NCI-H2227 (cell line): ENCODE measurements around the gene ZNF423.

ENCODE experiments used
- DNase-seq: peaks from one replicate; lab custom pipeline; 2025; ENCODE audit not compliant: unreplicated experiment; lab: John Stamatoyannopoulos, UW

ZNF423 gene

DNA sequence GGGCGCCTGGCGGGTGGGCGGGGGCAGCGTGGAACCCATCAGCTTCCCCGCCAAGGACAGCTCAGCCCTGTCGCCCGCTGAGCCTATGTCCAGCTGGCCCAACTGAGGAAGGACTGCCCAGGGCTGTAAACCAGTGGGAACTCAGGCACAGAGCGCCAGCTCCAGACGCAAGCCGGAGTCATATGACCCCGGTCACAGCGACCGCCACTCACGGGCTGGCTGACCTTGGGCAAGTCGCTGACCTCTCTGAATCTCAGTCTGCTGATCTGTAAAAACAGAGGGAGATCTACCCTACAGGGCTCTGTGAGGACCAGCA, 312.3 kb downstream of the ZNF423 start:
- no peak for DNase-seq

- DNase-seq: no peak
Measured at GRCh38 chr16:49542946-49543630, 312.8 kb downstream of the ZNF423 start.

GRCh38 chr16:49542391-49542891, 313.5 kb downstream of the ZNF423 start:
- DNase-seq: no peak

- no peak for DNase-seq
Measured at GRCh38 chr16:49540836-49541235, 315.1 kb downstream of the ZNF423 start.

DNA sequence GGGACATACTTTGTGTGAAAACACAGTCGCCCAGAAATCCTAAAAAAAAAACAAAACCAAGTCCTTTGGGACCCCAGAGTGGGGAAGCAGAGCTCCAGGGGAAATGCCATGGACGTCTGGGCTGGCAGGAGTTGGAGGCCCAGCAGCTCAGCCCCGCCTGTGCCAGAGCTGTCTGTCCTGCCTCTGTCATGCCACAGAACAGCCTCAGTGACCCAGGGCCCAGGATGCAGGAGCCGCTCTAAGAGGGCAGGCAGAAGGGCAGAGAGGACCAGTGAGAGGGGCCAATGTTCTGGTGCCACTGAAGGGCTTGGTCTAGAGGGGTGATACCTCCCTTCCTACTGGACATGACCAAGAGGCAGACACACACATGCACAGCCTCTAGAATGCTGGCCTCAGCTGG, 316.2 kb downstream of the ZNF423 start:
- DNase-seq: no peak

GRCh38 chr16:49537924-49538459, 317.9 kb downstream of the ZNF423 start:
- DNase-seq: no peak

DNA sequence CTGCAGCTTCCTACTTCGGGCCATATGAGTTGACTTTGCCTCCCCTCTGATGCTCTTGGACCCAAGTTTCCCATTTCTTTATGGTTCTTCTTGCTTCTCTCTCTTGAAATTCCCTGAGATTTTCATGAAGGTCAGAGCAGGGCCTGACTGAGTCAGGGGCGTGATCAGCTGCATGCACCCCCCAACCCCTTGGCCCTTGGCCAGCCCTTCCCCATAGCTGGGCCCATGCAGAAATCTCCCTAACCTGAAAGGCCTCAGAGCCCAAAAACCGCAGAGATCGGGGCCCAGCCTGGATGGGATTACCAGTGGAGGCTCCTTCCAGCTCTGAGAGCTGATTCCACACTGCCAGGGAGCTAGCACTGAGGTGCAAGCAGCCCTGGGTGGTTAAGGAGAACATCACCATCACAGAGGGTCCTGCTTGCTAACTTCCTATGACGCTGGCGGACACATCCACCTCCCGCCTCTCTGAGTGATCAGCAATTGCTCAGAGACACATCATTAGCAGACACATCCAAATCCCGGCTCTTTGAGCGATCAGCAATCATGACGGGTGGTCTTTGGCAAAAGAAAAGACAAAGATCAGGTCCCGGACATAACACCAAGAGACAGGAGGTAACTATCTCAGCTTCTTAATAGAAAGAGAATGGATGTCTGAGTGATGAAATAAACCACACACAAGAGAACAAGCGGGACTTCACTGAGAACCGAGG, 320.9 kb downstream of the ZNF423 start:
- no peak for DNase-seq

GRCh38 chr16:49533422-49533821, 322.5 kb downstream of the ZNF423 start:
- no peak for DNase-seq

DNA sequence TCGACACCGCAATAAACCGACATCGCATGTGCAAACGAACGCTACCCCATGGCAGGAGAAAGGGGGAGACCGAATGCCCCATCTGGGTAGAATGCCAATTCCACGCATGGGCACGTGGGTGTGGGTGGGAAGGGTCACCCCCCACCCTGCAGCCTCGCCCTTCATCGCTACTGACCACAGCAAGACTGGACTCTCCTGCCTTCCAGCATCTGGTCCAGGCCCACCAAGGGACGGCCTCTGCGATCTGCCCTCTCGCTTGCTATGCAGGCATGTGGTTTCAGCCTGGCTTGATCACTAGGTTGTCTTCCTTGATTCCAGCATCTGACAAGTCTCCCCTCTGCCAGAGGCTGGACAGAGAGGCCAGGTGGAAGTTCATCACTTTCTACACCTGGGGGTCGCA, 323.0 kb downstream of the ZNF423 start:
- no peak for DNase-seq

DNA sequence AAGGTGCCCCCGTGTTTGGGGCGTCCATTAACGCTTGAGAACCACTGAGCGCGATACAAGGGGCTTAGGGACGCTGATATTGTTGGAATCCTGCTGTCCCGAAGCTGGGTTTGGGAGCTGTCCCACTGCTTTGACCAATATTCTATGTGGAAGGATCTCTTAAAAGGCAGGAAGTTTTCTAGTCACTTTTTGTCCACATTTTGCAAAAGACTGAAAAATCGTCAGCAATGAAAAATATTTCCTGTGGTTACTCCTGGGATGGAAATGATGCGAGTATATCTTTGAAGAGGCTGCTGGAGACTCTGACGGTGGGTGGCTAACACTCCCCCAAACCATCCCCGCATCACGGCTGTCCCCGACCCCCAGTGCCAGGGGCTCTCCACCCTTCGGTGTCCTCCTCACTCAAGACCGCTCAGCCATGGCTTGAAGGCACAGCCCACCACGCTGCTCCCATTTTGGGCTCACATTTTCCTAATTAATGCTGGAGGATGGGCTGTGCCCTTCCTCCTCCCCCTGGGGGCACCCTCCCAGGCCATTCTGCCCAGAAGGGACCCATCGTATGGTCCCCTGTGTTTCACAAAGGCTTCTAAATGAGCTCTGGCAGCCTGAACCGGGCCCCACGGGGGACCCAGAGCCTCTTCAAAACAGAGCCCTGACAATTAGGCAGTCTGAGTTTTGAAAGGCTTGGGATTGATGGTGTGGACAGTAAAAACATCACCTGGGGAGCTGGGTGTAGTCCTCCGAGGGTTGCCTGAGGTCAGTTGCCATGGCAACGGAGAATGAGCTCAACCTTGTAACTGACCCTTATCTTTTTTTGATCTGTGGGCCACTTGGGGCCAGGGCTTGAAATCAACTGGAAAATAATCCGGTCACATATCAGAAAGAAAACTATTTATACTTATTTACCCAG, 323.7 kb downstream of the ZNF423 start:
- DNase-seq: peak; percentile 47

GRCh38 chr16:49531425-49531824, 324.5 kb downstream of the ZNF423 start:
- DNase-seq: no peak

DNA sequence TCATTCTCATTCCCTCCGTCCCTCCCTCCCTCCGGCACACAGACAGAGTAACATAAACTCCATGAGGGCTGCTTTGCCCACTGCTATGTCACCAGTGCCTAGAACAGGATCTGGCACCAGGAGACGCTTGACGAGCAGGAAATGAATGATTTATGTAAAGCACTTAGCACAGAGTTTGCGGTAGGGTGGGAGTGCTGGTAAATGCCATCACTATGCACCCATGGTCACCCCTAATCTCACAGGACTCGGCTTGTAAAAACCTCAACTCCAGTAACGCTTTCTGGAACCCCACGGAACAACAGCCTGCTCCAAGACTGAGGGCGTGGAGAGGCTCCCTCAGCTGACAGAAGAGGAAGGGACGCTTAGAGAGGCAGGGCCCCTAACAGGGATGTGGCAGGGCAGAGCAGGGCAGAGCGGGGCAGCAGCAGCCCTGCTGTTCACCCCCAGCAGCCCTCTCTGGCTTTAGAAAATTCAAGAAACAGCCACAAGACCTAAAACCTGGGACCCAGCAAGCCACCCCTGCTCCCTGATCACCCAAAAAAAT, 325.4 kb downstream of the ZNF423 start:
- no peak for DNase-seq

DNA sequence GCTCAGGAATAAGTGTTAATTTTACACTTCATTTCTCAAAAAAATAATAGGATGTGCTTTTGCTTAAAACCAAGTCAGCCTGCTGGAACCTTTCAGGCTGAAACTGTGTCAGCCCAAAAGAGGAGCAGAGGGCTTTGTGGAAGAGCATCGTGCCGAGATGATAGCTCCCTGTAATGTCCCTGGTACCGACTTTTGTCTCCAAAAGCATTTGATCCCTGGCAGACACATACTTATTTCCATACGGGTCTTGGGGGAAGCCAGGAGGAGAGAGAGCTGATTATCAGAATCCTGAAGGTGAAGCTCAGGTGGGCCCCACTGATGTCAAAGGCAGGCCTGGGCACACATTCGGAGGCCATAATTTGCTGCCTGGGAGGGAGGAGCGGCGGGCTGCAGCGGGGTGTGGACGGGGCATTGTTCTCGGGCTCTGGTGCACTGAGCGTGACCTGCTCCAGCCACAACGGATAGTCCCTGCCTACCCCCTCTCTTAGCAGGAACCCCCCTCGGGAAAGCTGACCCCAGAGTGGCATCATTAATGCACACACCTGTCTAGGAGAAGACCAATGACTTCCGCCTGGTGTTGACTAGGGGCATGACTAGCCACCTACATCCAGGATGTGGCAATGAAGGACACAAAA, 326.4 kb downstream of the ZNF423 start:
- peak; percentile 9 for DNase-seq

DNA sequence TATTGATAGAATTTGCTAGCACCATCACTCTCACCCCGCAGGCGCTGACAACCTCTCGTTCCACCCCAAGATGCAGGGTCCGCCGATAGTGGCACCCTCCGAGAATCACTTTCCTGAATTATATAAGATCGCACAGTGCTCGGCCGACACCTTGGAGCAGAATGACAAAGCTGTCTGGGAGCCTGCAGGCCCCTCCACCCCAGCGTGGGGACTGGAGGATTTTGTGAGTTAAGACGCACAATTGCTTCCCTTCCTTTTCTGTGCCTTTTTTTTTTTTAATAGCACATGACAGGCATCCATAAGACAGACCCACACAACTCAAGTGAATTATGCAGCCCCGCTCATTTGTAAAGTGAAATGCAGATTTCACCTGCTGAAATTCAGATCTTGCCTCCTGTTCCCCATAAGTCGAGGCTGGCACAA, 327.0 kb downstream of the ZNF423 start:
- DNase-seq: no peak

DNA sequence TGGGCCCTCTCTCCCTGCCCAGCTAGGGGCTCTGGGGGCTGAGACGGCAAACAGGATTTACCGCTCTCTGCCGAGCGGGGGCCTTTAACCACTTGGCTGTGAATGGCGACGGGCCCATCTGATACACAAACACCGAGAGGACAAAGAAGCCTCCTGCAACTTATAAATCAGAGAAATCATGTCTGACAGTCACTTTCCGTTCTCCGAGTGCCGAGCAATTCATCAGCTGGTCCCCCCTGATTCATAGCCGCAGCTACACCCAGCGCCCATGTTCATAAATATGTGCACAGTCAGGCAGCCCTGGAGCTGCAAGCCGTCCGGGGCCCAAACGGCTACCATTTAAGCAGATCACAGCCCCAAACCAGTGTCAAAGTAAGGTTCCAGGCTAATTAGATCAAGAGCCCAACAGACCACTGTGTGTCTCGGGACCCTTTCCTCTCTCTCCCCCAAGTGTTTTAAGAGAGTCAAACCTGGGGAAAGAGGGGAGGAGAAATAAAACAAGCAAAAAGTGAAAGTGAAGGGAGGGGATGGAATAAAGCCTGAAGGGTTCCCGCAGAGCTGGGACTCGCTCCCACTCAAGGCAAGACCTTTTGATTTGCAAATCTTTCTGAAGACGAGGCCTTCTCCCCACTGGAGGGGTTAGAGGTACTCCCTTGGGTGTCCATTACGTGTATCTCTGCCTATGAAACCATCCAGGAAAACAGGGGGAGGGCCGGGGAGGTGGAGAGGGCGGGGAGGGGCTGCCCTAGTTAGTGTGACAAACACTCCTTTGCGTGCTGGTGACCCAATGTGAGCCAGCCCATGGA, 327.6 kb downstream of the ZNF423 start:
- peak; percentile 24 for DNase-seq

DNA sequence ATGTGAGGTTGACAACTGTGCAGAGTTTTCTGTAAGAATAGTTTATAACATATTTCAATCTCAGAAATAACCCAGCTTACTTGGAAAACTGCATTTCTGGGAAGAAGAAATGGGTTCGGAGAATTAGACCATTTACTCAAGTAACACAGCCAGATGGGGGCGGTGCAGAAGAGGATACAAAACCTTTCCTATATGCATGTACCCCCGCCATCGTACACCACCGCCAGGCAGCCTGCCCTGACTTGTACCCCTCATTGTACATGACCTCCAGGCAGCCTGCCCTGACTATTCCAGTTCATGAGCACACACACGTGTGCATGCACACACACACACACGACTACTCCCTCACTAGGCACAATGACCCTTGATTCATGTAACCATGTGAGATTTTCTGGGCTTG, 328.3 kb downstream of the ZNF423 start:
- DNase-seq: no peak

DNA sequence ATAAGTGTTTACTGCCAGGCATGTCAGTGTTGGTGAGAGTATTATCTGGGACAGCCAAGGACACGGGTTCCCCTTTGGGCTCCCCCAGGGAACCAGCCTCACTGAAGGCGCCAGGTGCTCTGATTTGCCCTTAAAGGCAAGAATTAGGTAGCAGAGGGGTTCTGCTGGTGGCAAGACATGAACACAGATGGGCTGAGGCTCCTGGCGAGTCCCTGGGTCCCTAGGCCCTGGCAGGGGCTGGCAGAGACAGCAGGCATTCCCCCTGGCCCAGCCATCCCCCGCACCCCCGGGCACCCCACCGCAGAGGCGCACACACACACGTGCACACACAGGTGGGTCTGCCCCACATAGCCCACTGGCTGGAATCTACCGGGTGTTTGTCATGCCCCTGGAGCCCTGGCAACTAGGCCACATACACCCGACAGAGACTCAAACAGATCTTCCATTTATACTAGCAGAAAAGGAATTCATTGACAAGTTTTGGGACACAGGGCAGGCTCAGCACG, 329.0 kb downstream of the ZNF423 start:
- no peak for DNase-seq

DNA sequence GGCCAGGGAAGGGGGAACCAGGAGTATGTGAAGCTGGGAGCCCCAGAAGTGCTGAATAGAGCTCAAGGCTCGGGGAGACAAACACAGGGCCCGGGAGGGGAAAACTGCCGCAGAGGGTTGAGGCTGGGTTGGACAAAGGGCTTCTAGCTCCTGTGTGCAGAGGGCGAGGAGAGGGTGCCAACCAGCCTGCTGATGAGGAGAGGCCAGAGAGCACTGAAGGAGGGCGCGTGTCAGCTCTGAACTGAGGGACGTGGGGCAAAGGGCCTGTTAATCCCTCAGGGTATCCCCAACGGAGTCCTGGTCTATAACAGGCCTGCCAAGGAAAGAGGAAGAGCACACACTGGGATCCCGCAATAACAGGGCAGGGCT, 331.0 kb downstream of the ZNF423 start:
- DNase-seq: no peak

GRCh38 chr16:49524216-49524946, 331.5 kb downstream of the ZNF423 start:
- no peak for DNase-seq
